ENCODE data around the gene ADSS1.
"Not testable (repeated sequence)": the region's sequence is repeated elsewhere in the genome, so short reads cannot be mapped to it uniquely, and the experiment has no call there.

Gene ADSS1

GRCh38 chr14:104742586-104743455, 18.8 kb downstream of the ADSS1 start:
- no peak overlapping the region for H3K4me3 ChIP-seq (ENCODE audit: low read length)
- DNase-seq (ENCODE audit: low read depth, low spot score) = no peak

- no peak overlapping the region for H3K4me3 ChIP-seq (ENCODE audit: low read length)
- DNase-seq (ENCODE audit: low read depth, low spot score) = no peak
Observed at GRCh38 chr14:104743461-104744380, 19.7 kb downstream of the ADSS1 start.

DNA sequence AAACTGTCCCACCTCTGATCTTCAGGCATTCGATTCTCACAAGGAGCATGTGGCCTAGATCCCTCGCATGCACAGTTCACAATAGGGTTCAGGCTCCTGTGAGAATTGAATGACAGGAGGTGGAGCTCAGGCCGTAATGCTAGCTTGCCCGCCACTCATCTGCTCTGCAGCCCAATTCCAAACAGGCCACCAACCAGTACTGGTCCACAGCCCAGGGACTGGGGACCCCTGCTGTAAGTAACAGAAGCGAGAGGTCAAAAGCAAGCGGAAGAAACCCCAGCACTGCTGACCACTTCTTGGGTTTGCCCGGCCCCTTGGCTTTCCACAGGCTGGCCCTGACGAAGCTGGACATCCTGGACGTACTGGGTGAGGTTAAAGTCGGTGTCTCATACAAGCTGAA, 20.5 kb downstream of the ADSS1 start:
- DNase-seq (ENCODE audit: low read depth, low spot score) = no peak
- no peak overlapping the region for H3K4me3 ChIP-seq (ENCODE audit: low read length)

- no peak for DNase-seq (ENCODE audit: low read depth, low spot score)
- no peak overlapping the region for H3K4me3 ChIP-seq (ENCODE audit: low read length)
Observed at GRCh38 chr14:104745431-104745830, 21.4 kb downstream of the ADSS1 start.

DNA sequence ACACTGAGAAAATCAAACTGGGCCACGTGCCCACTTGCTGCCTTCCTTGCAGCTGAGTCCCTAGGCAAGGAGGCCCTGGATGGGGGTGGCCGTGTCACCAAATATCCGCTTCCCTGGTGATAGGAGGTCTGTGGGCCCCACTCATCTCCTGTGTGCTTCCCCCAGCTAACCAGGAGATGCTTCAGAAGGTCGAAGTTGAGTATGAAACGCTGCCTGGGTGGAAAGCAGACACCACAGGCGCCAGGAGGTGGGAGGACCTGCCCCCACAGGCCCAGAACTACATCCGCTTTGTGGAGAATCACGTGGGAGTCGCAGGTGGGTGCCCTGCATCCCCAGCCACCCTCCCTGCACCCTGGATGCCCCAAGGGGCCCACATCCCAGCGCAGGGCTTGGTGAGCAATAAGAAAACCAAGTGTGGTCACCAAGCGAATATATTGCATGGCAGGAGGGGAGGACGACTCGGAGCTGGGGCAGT, 22.1 kb downstream of the ADSS1 start:
- H3K4me3 ChIP-seq (ENCODE audit: low read length) = peak overlapping the region; percentile 5; the same call in 1 of the 2 replicates
- DNase-seq (ENCODE audit: low read depth, low spot score) = peak; percentile 67

DNA sequence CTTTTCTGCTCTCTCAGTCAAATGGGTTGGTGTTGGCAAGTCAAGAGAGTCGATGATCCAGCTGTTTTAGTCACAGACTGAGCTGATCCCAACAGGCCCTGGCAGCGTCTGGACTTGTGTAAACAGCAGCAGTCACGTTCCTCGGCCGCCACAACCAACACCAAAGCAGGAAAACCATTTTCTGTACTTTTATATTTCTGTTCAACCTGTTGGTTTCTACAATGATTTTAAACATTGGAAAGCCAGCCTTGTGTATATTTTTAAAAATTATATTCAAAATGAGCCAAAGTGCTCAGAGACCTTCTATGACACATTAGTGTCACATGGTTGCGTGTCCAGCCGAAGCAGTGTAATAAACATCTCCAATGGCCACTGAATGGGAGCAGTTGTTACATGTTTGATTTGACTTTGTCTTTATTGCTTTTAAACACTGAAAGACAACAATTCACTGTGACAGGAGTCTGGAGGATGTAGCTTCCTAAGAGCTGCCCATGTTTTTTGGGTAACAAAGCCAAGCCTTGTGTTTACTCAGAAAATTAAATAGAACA, 23.0 kb downstream of the ADSS1 start:
- no peak overlapping the region for H3K4me3 ChIP-seq (ENCODE audit: low read length)
- DNase-seq (ENCODE audit: low read depth, low spot score) = no peak

DNA sequence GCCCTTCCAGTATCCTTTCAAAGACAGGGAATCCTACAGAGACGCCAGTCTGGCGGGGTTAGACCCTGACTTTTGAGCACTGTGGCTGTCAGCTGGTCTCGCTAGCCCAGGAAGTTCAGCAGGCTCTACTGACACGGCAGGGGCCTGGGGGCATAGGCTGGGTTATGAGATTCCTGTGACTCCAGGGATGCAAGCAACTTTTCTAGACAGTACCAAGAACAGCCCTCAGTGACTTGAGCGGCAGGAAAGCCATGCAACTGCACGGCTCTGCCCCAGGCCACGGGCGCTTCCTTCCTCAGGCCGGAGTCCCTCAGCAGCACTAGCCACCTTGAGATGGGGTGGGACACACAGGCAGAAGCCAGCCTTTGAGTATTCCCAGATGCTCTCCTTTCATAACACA, 23.8 kb downstream of the ADSS1 start:
- DNase-seq (ENCODE audit: low read depth, low spot score) = no peak
- H3K4me3 ChIP-seq (ENCODE audit: low read length) = no peak overlapping the region

DNA sequence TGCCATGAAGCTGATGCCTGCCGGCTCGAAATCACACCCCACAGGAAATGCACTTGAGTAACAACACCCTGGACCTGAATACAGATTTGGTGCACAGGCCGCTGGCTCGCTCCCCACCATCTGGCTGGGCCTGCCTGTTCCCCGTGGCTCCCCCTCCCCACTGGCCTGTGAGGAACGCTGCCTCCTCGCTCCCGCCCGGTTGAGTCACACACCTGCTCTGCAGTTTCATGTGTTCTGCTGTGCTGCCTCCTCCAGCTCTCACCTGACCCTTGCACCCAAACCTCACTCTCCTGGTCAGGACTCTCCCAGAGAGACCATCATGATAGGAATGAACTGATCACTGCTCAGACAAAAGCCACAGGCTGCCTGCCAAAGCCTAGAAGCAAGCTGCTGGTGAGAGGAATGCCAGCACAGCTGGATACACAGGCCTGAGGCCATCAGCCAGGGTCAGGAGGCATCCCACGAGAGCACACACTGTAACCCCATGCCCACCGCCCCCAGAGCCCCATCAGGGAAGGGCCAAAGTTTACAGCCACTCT, 25.2 kb downstream of the ADSS1 start:
- no peak for DNase-seq (ENCODE audit: low read depth, low spot score)
- H3K4me3 ChIP-seq (ENCODE audit: low read length) = no peak overlapping the region

DNA sequence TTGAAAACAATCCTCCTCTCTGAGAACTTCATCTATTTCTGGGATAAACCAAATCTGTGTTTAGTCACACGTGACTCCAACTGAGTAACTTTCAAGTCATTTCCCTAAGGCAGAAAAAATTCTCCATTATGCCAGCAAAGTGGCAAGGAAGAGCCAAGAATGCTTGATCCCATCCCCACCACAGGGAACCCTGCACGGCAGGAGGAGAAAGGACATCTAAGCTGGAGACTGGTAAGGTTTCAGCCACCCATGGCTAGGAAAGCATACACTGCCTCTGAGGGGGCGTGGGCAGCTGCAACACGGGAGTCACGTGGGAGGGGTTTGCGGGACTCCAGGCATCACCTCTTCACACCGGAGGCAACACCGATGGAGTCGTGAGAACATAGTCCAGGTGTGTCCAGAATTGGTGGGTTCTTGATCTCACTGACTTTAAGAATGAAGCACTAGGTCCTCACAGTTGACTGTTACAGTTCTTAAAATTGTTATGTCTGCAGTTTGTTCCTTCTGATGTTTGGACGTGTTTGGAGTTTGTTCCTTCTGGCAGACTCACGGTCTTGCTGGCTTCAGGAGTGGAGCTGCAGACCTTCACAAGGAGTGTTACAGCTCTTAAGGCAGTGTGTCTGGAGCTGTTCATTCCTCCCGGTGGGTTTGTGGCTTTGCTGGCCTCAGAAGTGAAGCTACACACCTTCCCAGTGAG, 26.2 kb downstream of the ADSS1 start:
- no peak overlapping the region for H3K4me3 ChIP-seq (ENCODE audit: low read length)
- DNase-seq (ENCODE audit: low read depth, low spot score) = no peak

- not testable (repeated sequence) for H3K4me3 ChIP-seq (ENCODE audit: low read length); DNase-seq (ENCODE audit: low read depth, low spot score)
Observed at GRCh38 chr14:104750753-104751057, 26.7 kb downstream of the ADSS1 start.

DNA sequence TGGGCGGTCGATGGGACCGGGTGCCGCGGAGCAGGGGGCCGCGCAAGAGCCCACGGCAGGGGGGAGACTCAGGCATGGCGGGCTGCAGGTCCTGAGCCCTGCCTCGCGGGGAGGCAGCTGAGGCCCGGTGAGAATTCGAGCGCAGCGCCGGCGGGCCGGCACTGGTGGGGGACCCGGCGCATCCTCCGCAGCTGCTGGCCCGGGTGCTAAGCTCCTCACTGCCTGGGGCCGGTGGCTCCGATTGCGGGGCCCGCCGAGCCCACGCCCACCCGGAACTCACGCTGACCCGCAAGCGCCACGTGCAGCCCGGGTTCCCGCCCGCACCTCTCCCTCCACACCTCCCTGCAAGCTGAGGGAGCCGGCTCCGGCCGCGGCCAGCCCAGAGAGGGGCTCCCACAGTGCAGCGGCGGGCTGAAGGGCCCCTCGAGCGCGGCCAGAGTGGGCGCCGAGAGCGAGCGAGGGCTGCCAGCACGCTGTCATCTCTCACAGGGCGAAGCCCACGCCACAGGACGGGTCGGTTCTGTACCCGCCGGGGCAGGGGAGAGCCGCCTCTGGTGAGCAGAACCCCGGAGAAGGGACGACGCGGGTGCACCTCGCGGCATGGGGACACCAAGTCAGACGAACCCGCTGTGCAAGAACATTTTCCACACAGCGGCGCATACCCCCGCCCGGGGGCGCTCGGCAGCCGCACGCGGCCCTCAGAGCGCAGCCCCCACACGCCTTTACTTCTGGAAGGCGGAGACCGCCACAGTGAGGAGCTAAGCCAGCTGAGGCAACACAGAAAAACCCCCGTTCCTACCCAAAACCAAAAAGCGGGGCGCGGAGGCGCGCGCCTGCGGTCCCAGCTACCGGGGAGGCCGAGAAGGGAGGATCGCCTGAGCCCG, 27.8 kb downstream of the ADSS1 start:
- DNase-seq (ENCODE audit: low read depth, low spot score) = no peak

GRCh38 chr14:104752423-104752734, 28.4 kb downstream of the ADSS1 start:
- no peak for DNase-seq (ENCODE audit: low read depth, low spot score)
- peak overlapping the region; percentile 70 for H3K4me3 ChIP-seq (ENCODE audit: low read length)

More for the DNA sequence above, 27.8 kb downstream of the ADSS1 start:
- peak overlapping the region; percentile 70 for H3K4me3 ChIP-seq (ENCODE audit: low read length)

DNA sequence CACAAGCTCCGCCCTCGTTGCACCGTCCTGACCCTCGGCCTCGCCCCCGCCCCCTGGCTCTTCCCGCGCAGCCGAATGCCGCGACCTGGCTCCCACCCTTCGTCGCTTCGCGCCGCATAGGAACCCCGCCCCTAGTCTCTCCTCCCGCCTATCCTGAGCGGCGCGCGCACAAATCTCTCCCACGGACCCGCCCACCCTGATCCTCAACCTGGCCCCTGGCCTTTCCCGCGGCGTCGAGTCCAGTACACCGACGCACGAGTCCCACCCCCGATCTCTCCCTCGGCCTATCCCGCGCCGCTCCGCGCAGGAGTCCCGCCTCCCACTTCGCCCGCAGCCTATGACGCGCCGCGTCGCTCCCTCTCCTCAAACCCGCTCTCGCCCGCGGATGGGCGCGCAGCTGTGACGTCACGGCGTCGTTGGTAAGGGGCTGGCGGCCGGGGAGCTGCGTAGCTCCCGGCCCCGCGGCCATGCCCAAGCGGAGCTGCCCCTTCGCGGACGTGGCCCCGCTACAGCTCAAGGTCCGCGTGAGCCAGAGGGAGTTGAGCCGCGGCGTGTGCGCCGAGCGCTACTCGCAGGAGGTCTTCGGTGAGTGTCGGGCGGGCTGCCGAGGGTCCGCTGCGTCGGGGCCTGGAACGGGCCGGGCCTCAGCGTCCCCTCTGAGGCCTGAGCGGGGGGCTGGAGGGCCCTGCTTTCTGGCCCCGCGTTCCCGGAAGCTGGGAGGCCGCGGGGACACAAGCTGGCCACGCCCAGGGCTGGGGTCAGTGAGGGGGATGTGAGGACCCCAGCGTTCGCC, 28.9 kb downstream of the ADSS1 start, which contains the start of gene SIVA1:
Gene SIVA1, plus strand, starts transcription at position 413 of the 793 bp plus-strand sequence. Its CDS starts 55 bp downstream, at position 468.
- H3K4me3 ChIP-seq (ENCODE audit: low read length) = peak within 1 kb of the TSS; percentile 97
- peak; percentile 99 for DNase-seq (ENCODE audit: low read depth, low spot score)

- no peak for DNase-seq (ENCODE audit: low read depth, low spot score)
- H3K4me3 ChIP-seq (ENCODE audit: low read length) = peak overlapping the region; percentile 97
Observed at GRCh38 chr14:104753528-104754212, 29.6 kb downstream of the ADSS1 start.

DNA sequence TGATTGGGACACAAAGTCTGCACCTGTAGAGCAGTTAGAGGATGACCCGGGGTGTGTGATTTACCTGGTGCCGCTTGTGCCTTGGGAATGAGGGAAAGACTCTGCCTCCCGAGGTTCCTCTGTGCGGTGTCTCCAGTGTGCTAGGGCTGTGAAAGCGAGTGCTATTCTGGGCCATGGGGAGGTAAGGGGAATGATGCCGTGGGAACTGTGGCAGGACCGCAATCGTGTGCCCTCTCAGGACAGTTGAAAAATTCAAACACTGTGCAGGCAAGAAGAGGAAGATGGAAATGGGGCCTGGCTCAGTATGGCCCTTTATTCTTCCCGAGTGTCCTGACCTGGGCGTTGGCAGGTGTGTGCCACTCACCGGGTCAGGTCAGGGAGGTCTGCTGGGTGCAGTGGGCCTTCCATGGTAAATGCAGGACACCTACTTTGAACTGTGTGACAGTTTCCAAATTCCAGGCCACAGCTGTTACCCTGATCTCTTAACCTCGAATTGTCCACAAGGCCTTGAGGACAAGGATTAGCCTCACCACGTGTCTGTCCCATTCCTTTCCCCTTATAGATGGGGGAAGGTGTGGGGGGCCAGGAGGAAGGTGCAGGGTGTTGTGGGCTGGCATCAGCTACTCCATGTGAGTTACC, 30.3 kb downstream of the ADSS1 start:
- no peak for DNase-seq (ENCODE audit: low read depth, low spot score)
- peak overlapping the region; percentile 97 for H3K4me3 ChIP-seq (ENCODE audit: low read length)

DNA sequence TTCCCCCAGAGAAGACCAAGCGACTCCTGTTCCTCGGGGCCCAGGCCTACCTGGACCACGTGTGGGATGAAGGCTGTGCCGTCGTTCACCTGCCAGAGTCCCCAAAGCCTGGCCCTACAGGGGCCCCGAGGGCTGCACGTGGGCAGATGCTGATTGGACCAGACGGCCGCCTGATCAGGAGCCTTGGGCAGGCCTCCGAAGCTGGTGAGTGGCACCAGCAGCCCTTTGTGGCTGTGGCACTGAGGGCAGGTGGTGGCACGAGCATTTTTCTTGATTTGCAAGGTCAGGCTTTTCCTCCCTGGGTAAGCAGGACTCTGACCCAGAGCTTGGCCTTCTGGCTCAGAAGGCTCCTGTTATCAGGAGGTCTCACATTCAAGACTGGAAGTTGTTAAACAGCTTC, 31.6 kb downstream of the ADSS1 start:
- no peak for DNase-seq (ENCODE audit: low read depth, low spot score)
- H3K4me3 ChIP-seq (ENCODE audit: low read length) = peak overlapping the region; percentile 97

Measured in Jurkat, Clone E6-1 (cell line).